Iris pigment epithelial cell (primary cell): ENCODE results near the gene ZNF474.
"Not testable (repeated sequence)": the region's sequence is repeated elsewhere in the genome, so short reads cannot be mapped to it uniquely, and the experiment has no call there.

Experiments
- DNase-seq: peaks from one replicate; pipeline ENCODE4 v3.0.0-alpha.2; 2011; ENCODE audit warnings: low read depth

ZNF474 gene

DNA sequence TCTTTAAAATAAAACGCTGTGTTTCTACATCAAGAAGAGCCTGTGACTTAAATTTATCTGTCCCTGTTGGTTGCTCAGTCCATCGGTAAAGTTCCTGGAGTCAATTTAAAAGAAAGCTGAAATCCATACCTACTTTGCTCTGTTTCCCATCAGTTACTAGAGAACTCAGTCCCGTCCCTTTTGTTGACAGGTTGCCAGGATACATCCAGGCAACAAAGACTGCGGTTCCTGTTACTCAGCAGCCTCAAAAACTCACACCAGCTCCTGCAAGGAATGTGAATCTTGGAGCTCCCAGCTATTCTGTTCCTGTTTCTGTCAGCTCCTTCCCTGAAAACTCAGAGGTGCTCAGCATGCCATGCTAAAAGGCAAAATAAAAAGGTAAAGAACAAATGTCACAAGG, at the start of gene ZNF474:
Gene ZNF474 (plus strand): TSS at position 241 of the 400 bp plus-strand sequence. CDS start 22,445 bp downstream, outside the sequence.
- DNase-seq, result peak; percentile 97

DNA sequence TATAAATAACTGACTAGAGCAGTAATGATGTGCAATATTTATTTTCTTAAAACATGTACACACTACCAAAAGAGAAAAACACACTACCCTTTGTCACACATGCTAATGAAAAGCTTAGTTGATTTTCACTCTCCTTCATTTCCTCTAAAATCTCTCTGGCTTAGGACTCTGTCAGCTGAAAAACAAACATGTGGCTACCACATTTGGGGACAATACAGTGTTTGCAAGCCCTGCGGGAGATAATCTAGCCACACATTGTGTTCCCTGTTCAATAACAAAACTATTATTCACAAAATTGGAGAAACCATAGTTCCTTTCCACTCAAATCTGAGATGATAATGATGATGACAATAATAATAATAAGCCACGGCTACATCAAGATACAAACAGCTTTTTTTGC, 47.8 kb upstream of the ZNF474 start:
- DNase-seq, result no peak

DNA sequence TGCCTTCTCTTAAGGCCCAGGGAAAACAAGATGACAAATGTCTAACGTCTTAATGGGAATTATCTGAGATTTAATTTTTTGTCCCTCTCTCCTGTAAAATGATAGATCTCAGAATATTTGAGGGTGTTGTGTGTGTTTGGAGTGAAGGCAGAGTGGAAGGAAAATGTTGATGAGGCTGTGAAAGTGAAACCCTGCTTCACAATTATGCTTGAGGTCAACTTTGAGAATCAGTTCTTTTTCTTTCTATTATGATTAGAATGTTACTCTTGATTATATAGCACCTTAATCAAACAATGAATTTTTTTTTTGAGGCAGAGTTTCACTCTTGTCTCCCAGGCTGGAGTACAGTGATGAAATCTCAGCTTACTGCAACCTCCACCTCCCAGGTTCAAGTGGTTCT, 45.8 kb upstream of the ZNF474 start:
- DNase-seq, result no peak

DNA sequence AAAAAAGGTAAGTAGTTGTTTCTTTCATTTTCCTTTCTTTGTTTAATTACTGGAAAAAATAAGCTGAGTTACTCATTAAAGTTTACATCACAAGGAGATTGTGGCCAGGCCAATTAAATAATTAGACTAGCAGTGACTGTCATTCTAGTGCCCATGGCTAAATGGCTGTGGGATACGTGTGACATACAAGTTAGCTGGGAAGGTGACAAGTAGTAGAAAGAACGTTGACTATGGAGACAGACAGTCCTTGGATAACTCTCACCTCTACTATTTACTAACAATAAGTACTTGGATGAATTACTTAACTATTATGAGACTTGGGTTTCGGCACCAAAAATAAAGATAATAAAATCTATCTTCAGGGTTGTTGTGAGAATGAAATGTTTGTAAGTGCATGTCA, 44.3 kb upstream of the ZNF474 start:
- DNase-seq, result no peak

DNA sequence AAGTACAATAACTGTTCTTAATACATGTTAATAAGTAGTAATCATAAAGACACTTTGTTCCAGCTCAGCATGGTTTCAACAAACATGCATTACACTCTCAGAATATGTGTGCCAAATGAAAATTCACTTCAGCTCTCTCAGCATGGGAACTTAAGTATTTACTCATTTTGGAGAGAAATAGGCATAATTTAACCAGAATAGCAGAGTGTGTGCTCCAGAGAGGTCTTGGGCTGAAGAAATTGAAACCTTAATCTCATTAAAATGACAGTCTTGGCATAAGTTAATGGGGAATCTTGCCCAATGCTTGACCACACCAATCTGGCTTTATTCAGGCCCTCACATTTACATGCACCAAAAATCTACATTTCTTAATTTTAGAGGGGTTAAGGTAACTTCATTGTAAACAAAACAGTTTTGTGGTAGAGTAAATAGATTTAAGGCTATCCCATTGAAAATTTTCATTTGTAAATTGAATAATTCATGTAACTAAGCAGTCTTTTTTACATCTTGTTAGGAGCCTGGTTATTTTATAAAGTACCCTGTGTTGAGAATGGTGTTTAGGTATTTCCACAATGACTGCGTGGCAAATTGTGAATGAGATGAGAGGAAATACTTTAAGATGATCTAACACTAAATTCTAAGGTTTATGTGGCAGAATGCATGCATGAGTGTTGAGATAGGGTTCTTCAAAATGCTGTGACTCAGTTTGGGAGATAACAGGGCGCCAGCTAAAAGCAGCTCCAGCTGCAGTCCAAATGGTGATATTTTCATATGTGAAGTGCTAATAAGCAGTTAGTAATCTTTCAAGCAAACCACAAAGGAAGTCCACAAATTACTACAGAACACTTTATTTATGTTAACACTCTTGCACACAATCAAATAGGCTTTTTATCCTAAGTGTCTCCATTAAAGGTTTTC, 40.0 kb upstream of the ZNF474 start:
- DNase-seq, result peak; percentile 95

DNA sequence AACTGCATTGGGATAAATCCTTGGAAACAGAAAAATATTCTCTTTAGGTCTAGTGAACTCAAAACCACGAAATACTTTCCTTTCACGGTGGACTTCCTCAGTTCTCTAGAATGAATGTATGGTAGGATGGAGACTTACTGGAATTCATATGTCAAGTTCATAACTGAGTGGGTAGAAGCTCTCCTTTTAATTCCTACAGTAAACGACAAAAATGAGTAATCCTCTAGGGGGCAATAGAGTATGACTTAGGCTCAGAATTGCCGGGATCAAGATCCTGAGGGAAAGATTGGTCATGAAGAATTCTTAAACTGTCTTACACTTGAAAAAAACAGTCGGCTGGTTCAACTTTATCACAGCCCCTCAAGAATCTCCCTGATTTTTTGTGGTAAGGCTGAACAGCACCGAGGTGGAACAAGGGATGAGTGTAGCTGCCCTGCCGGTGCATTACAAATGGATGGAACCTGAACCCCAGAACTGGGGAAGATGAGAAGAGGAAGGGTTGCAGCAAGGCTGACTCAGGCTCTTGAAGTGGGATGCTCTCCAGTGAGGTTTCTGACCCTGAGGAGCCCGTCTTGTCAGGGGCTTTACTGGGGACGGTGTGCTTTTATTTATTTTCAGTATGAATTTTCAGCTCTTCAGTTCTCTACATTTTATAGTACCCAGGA, 37.3 kb upstream of the ZNF474 start:
- DNase-seq, result peak; percentile 70

DNA sequence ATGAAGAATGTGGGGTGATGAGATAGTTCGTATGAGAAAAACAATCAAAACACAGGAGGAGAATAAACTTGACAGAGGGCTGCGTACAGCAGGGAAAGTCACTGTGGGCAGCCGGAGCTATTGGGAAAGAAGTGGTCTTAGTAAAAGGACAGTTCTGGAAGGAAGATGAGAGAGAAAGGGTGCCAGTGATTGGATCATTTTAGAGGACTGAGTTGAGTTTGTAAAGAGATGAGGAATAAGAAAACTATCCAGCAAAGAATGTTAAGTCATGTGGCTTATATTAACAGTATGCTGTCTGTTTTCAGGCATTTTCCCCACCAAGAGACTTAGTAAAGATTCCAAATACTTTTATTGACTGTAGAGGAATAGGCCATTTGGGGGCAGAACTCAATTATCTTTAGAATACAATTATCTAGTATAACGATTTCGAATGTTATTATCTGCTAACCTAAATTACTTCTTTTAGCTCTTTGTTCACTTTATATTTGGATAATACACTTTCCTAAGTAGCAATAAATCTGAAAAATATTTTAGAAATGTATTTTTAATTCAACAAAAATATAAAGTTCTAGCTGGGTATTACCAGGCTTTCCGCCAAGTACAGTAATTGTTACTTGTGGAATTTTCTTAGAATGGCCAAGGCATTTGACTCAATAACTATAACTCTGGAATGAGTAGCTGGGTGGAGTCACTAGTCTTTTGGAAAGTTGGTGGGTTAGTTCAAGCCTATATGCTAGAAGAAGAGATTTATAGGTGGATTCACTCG, 35.7 kb upstream of the ZNF474 start:
- DNase-seq, result peak; percentile 95

DNA sequence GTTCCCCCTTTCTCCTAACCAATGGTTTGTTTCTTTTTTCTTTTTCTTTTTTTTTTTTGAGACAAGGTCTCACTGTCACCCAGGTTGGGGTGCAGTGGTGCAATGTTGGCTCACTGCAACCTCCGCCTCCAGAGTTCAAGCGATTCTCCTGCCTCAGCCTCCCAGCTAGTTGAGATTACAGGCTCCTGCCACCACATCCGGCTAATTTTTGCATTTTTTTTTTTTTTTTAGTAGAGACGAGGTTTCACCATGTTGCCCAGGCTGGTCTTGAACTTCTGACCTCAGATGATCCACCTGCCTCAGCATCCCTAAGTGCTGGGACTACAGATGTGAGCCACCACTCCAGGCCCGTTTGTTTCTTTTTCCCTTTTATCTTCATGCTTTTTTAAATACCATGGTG, 35.1 kb upstream of the ZNF474 start:
- not testable (repeated sequence) for DNase-seq

DNA sequence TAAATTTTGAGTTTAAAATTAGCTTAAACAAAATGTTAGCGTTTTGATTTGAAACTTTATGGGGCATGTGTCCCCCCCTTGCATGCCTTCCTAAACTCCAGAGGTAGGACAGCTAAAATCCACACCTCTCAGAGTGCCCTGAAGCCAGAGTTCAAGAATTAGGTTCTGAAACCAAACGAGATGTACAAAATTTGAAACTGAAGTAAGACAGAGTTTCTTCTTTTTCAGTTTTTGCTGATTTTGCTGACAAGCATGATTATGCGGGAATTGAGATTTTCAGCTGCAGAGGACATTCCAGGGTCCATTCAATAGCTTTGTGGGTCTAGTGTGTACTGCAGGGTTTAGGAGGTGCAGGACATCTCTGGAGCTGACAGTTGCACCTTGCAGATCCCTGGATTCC, 34.2 kb upstream of the ZNF474 start:
- no peak for DNase-seq

DNA sequence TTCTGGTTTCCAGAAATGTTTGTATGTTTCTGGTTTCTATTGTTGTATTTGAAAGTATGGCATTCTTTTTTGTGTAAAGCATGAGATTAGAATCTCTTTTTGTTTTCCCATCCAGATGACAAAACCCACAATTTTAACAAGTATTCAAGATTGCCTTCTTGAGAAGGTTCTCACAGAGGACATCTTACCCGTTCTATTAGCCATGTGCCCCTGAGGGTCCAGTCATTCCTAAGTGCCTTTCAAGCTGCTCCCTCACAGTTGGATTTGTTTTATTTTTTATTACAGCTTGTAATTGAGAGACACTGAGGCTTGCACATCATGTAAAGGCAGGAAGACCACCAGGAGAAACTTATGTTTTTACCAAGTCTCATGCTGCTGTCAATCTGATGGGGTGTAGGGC, 32.0 kb upstream of the ZNF474 start:
- no peak for DNase-seq

DNA sequence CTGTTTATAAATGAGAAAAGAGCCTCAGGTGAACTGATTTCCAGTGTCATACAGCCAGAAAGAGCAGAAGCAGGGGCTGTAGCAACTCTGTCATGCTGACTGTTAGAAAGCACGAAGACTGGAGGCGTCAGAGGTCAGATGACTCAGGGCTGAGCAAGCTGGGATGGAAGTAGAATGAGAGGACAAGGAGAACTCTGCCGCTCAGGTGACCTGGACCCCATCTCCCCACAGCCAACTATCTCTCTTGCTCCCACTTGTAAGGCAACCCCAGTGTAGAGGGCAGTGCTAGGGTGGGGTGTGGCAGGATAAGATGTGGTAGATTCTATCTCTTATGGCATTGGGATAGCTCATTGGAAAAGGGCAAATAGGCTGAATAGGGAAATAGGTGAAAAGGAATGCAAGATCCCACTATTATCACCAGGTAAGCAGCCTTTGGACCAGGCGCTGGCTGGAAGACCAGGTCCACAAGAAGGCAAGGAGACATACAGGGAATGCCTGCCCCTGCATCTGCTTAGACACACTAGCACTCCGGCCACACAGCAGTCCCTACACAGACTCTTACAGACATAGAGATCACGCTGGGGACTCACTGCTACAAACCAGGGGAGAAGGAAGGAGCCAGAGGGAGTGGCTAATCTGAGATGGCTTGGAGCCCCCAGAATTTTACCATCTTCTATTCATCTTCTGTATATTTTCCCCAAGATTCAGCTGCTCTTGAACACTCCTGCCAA, 30.1 kb upstream of the ZNF474 start:
- peak; percentile 90 for DNase-seq

DNA sequence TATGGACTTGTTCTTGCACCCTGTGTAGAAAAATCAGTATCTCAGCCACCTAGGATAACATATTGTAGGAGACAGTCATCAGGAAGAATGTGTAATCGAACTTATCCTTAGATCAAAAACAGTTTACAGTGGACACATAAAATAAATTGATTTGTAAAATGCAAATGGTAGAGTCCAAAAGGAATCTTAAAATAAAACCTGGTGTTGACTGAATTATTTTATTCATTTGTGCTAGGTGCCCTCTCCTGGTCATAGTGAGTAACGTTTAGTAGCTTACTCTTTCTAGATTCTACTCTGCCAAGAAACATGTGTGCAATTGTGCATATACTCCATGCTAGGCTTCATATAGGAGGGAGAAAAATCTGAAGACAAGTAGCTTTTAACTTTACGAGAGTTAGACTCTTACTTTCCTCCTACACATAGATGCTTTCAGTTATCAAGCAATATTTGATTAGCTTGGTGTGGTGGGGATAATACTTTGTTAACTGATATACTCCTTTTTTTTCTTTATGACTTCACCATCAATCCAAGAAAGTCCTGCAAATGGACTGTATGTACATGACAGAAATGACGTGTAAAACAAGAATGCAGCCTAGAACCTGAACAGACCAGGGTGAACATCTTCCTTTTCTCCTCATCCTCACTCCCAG, 27.6 kb upstream of the ZNF474 start:
- peak; percentile 73 for DNase-seq

DNA sequence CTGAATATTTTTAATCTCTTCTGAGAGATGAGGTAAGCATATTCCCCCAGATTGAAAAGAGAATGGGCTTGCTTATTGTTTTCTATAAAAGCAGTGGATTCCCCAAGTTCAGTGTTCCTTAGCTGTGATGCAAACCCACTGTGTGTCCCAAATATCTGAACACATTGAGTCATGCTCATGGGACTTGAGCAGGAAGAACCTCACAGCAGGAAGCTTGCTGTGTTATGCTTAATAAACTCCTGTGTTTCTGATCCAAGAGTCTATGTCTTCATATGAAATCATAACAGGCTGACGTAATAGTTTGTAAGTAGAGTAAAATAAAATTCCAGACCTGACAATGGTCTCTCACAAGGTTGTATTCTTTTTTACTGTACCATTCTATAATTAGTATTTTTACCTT, 26.5 kb upstream of the ZNF474 start:
- peak; percentile 94 for DNase-seq

DNA sequence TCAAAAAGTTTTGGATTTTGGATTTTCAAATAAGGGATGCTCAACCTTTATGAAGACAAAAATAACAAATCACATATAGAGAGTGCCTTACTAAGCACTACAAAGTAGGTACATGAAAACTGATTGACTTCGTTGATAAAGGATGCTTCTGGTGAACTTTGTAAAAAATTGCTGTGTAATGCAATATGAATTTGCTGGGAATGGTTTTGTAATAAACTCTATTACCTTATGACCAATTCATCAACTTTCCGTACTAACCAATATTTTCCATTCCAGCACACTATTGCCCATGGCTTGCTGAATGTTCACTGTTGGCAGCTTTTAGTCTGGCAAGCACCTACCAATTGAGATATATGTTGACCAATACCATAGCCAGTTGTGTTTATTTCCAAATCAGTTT, 23.4 kb upstream of the ZNF474 start:
- DNase-seq, result no peak

DNA sequence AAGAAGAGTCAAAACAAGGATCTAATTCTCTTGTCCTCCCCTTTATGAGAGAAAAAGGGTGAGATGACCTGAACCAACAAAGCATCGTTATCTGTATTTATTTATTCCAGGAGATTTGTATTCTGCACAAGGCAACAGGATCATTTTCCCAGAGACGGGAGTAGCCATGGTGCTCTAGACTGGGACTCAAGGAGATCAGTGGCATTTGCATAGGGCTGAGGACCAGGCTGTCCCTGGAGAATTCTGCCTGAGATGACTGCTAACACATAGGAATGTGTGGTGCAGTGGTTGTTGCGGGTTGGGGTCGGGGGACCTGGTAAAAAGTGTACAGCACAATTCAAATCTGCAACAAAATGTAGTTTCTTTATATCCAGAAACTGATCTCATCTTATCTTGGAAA, 22.3 kb upstream of the ZNF474 start:
- no peak for DNase-seq

DNA sequence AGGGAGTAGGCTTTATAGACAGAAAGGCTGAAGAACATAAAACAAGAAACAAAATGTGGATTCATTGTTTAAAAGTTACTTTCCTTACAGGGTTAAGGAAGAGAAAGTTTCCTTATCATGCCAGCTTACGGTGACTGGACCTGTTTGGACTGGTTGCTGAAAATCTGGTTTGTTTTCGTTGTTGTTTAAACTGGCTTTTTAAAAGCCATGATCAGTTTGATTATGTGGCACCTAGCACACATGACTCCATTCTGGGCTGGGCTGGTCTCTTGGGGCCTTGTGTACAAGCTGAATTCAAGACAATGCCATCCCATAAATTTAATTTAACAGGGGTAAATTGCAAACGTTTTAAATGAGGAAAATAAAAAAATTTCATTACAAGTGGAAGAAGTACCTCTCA, 18.4 kb upstream of the ZNF474 start:
- no peak for DNase-seq

DNA sequence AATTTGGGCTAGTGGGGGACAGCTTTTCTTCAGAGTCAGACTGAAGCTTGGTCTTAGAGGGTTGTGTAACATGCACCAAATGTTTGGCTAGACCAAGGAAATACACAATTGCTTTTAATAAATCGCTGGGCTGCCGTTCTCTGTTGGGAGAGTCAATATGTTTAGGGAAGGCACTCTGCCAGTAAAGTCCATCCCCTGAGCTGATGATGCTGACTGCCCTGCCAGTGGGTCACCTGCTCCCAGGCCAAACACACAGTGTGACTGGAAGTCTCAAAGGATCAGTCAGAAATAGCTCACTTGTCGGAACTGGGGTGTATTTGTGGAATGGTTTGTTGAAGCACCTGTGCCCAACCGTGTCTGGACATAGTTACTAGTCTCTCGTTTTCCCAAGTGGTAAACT, 17.9 kb upstream of the ZNF474 start:
- DNase-seq, result no peak

DNA sequence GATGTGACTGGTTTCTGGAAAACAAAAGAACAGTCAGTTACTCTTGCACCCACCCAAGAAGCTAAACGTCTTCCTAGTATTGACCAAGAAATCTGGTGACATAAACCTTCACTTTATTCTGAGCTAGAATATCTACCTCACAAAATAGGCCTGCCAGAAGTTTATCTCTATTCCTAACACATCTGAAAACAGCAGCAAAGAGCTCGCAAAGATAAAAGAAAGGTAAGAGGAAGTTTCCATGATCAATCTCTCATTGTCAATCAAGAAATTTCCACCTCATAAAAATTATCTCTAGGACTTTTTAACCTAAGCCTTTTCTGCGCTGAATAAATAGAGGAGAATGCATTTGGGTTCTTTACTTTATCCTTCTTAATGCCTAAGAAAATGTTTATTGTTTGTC, 17.3 kb upstream of the ZNF474 start:
- DNase-seq, result no peak

DNA sequence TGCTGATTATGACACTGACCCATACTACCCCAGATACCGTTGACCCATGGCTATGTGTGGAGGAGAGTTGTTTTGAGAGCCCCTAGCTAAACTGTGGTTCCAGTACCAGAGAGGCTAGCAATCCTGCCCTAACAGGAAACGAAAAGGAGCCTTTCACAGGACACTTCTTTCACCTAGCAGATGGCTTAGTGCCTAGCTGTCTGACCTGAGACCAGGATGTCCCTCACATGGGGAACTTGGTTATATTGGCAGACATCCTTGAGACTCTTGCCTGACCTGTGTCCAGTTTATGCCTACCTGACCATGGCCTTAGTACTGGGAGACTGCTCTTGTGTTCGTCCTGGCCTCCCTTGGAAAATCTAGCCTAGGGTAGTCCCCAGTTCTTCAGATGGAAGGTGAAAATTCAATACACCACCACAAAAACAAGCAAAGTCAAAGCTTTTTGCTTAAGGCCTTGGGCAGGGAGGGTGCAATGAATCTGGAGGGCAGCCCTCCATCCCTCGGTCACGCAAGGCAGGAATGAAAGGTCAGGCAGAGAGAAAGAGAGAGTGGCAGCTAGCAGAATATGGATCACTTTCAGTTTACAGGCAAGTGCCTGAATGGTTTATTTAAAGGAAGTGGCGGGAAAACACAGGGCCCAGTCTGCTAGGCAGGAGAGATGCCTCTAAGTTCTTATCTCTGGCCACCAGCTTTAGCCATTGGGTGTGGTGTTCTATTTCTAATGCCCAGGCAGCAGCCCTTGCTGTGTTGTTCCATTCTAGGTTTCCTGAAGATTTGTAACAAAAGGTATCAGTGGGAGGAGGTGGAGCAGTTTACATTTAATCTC, 16.4 kb upstream of the ZNF474 start:
- DNase-seq, result no peak

DNA sequence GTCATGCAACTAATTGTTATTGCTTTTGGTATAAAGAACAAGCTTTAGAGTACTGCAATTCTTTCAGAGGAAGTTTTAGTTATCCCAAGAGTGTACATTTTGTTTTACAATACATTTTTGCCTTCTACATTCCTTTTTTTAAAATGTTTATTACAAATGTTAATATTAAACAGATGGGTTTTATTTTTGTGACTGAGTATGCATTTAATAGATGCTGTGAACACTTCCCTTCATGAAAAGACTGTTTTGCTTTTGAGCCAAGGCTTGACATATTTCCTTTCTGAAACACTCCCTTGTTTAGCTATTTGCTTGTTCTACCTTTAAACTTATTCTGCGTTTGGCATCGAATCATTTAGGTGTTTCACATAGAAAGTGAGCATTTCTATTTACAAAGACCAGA, 14.8 kb upstream of the ZNF474 start:
- DNase-seq, result no peak
